Activated CD4-positive, alpha-beta T cell treated with anti-CD3 and anti-CD28 coated beads, Interleukin-2, Interleukin-6, amounts not matched to agents 100 ng/mL and 50 ng/mL, durations not matched to agents 16 hours and 8 hours (primary cell): Measurements from ENCODE around the gene NOL9.
"Not testable (repeated sequence)": the region's sequence is repeated elsewhere in the genome, so short reads cannot be mapped to it uniquely, and the experiment has no call there.

Experiments used
- DNase-seq: peaks from one replicate; pipeline ENCODE4 v3.0.0-alpha.2; 2020

NOL9 gene

DNA sequence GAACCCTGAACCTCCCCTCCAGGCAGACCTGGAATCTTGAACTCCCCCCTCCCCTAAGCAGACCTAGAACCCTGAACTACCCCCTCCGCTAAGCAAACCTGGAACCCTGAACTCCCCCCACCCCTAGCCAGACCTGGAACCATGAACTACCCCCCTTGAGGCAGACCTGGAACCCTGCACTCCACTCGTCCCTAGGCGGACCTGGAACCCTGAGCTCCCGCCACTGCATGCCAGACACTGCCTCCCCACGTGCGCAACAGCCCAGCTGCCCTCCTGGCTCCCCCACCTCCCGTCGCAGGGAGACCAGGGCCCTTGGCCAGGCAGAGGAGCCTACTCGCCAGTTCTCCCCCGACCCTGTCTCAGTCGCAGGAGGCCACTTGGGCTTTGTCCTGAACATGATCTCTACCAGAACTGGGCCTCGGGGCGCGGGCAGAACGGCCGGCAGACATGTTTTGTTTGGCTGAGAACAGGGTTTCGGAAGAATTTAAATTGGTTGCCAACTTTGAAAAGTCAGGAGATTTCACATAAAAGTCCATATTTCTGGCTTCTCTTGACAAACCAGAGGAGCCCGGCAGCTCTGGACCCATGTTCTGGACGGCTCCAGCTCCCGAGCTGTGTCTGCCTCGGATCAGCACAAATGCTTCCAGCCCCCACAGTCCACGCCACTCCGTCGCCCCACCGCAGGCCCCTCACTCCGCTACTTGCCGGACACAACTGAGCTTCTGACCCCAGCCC, 53.6 kb downstream of the NOL9 start:
- no peak for DNase-seq

DNA sequence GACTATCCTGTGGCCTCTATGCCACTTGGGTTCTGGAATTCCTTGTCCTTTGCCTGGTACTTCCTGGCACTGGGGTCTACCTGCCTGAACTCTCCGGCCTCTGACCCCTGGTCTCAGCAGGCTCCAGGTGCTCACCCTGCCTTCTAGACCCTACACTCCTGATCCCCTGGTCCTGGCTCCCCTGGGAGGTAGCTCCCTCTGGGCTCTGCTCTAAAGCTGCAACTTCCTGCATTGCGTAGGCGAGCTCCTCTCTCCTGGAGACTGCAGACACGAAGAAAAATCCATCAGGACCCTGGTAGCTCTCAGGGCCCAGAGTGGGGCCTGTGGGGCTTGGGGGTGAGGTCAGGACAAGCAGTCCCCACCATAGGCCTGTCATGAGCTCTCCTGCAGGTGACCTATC, 55.0 kb downstream of the NOL9 start:
- no peak for DNase-seq

DNA sequence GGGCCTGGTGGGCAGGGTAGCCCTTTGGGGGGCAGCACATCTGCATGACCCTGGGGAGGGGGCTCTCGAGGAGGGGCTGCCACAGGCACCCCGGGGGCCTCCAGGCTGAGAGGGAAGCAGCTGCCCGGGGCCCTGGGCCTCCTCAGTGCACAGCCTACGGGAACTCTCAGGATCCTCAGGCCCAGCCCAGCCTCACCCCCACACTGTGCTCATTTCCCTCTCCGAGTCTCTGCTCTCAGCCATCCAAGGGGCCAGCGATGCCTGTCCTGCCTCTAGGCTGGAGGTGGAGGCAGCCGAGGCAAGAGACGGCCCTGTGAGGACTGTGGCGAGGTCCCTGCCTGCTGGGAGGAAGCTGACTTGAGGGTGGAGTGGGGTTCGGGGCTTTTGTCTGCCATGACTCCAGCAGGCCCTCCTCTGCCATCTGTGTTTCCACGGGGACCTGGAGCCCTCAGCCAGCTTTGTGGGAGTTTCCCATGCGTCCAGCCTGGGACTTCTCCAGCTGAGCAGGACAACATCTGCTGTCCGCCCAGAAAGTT, 55.7 kb downstream of the NOL9 start:
- DNase-seq = no peak

DNA sequence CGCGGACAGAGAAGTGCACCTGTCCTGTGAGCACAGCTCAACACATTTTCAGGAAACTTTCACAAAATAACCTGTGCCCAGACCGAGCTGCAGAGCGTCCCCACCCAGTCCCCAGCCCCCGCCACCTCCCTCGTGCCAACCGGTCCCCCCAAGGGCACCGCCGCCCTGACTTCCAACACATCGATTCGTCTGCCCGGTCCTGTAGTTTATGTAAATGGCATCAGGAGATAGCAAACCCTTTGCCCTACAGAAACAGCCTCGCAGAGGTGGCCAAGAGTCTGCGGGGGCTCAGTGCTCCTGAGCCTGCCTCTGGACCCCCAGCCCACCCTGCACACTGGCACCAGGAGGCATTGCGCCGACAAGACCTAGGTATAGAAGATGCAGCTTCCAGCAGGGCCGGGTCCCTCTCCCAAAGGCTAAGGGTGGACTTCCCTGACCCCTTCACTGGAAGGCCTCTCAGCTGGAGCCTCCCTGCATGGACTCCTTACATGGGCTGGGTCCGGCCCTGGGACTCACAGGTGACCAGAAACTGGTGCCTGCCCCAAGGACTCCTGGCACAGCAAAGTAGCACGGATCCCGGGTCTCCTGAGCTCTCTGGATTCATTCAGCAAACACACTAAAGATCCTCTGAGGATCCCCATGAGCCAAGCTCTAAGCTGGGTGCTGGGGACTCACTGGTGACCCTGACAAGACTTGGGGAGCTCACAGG, 56.3 kb downstream of the NOL9 start:
- no peak for DNase-seq

DNA sequence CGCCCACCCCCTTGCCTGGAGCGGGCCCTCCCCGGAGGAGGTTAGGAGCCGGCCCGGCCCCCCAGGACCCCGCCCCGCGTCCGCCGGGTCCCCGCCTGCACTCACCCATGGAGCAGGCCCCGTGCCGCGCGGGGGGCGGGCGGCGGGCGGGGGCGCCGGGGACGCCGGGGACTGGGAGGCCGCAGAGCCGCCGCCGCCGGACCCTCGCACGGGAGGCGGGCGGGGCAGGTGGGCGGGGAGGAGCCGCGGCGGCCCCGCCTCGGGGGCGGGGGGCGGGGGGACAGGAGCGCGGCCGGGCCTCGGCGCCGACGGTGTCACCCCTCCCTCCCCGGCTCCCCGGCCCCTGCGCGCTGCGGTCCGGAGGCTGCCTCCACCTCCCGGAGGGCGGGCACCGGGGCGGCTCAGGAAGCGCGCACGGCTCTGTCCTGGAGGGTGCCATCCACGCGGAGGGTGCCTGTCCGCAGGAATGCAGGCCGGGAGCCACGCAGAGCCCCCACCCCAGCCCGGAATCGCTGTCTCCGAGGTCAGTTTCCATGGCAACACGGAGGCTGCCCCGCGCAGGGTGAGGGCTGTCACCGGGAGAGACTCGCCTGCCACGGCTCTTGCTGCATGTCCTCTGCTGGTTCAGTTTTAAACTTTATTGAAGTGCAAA, 57.0 kb downstream of the NOL9 start:
- peak; percentile 27 for DNase-seq

DNA sequence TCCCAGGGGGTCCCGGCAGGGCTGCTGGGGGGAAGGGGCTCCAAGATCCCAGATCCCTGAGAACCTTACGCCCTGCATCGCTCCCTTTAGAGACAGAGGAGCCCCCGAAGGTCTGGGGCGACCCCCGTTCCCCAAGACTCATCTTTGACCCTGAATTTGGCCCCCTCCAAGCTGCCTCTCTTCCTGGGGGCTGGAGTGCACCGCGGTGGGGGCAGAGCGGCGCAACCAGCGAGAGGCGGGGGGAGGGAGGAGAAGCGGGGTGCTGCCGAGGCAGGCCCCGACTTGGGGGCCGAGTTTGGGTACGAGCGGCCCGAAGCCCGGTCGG, 57.5 kb downstream of the NOL9 start:
- DNase-seq = no peak

DNA sequence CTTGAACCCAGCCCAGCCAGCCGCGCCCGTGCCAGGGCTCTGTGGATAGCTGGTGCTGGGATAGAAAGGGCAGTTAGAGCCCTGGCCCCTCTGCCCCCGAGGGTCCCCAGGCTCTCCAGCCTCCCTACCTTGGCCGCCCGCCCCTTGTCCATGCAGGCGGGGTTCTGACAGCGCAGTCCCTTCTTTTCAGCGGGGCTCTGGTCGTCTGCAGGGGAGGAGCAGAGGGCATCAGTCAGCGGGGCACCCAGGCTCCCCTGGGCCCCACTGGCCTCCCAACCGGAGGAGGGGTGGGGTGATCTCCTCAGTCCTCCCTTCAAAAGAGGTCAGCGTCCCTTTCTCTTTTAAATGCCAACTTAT, 58.0 kb downstream of the NOL9 start:
- DNase-seq = no peak

DNA sequence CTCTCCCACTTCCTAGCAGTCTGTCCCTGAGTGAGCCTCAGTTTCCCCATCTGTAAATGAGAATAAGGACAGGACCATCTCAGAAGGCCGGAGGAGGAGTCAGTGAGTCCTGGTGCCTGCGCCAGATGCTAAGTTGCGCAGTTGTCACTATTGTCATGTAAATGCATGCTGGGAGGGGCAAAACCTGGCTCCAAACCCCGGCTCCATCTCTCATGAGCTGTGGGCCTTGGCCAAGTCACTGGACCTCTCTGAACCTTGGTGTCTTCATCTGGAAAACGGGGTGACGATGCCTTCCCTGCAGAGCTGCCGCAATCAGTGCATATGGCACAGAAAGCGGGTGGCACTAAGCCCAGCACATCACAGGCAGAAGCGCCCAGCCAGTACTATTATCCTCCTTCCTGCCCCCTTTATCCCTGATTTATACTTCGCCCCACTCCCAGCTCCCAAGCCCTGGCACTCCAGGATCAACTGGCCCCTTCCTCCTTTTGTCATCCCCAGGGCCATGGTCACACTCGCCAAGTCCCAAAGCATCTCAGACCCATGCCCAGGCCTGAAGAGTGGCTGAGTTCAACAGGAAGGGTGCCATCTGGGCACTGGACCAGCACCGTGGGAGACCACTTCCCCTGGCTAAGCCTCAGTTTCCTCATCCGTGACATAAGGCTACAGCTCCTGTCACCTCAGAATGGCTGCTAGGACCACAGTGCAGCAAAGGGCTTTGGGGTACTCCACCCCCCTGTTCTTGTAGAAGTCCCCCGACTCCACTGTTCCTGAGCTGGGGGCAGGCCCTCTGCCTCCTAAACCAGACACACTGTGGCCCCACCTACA, 58.6 kb downstream of the NOL9 start:
- DNase-seq = no peak

DNA sequence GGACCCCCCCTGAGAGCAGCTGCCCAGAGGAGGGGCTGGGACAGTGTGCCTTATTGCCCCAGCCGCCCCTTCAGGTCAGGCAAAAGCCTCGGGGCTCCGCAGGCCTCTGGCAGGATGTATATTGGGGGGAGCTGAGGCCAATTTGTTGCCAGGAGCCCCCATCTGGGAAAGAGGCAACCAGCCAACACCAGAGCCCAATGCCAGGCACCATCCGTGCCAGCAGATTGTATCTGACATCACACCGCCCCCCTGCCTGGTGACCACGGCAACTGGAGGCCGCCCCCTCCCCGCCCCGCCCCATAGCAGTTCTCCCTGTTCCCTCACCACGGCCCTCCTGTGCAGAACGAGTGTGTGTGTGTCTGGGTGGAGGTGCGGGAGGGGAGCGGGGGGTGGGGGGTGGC, 59.3 kb downstream of the NOL9 start:
- DNase-seq = no peak

DNA sequence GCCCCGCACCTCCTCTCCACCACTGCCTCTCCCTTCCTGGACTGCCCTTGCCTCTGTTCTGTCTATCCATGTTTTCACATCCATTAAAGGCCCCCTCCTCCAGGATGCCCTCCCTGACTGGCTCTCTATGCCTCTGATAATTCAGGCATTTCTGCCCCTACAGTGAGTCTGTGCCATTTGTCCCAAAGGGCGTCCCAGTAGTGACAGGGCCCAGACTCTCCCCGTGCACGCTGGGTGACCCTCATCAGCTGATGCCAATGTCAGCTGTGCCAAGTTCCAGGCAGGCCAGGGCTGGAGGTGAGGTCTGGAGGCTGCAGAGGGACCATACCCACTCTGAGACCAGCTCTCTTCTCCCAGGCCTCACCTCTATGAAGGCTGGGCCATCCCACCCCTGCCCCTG, 59.7 kb downstream of the NOL9 start:
- DNase-seq = no peak

DNA sequence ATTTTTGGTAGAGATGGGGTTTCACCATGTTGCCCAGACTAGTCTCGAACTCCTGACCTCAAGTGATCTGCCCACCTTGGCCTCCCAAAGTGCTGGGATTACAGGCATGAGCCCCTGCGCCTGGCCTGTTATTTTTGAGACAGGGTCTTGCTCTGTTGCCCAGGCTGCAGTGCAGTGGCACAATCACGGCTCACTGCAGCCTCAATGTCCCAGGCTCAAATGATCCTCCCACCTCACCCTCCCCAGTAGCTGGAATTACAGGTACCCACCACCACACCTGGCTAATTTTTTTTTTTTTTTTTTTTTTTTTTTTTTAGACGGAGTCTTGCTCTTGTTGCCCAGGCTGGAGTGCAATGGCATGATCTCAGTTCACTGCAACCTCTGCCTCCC, 60.5 kb downstream of the NOL9 start:
- DNase-seq = not testable (repeated sequence)

DNA sequence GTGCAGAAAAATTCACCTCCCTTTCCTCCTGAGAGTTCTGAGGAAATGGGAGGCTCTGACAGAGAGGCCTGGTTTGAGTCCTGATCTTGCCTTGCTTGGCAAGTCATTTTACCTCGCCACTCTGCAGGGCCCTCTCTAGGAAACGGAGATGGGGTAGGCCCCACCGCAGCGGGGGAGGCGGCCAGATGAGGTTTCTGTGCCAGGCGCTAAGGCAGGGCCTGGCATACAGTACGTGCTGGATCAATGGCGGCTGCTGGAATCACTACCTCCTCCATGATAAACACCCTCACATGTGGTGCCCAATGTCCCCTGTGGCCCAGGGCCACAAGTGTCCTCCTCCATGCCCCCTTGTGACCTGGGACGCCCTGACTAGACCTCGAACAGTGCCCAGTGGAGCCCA, 62.3 kb downstream of the NOL9 start:
- DNase-seq = no peak

DNA sequence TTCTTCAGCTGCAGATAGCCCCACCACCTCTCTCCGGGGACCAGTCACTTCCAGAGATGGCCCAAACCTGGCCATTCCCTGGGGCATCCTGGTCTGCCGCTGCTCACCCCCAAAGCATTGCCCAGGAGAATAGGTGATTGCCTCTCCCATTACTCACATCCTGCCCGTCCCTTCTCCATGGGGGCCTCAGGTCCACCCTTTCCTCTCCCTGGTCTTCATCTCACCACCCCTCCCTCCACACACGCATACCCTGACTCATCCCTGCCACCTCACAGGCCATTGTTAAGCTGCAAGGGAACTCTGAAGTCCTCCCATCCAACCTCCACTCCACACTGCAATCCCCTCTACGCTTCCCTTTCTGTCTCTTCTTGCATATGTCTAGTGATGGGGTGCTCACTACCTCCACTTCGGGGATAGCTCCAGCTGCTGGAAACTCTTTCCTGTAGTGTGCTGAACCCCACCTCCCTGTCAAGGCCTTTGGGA, 62.8 kb downstream of the NOL9 start, which contains the start of gene PLEKHG5:
Gene PLEKHG5, minus strand, starts transcription at position 188 of the 483 bp plus-strand sequence. CDS start 14,096 bp downstream, outside the sequence.
- peak; percentile 15 for DNase-seq

DNA sequence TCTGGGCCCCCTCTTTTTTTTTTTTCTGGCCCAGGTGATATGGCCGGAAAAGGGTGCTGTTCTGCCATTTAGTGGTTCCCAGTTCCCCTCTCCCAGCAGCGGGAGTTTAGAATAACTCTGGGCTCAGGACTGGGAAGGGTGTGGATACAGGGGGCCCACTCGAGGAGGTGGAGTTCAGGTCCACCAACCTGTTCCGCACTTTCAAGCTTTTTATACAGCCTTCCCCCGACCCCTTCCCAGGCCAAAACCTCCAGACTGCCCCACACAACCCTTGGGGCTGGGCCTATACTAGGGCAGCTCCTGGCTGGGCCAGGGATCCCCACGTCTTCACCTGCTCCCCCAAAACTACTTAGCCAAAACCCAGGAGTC, 63.2 kb downstream of the NOL9 start:
- DNase-seq = no peak

DNA sequence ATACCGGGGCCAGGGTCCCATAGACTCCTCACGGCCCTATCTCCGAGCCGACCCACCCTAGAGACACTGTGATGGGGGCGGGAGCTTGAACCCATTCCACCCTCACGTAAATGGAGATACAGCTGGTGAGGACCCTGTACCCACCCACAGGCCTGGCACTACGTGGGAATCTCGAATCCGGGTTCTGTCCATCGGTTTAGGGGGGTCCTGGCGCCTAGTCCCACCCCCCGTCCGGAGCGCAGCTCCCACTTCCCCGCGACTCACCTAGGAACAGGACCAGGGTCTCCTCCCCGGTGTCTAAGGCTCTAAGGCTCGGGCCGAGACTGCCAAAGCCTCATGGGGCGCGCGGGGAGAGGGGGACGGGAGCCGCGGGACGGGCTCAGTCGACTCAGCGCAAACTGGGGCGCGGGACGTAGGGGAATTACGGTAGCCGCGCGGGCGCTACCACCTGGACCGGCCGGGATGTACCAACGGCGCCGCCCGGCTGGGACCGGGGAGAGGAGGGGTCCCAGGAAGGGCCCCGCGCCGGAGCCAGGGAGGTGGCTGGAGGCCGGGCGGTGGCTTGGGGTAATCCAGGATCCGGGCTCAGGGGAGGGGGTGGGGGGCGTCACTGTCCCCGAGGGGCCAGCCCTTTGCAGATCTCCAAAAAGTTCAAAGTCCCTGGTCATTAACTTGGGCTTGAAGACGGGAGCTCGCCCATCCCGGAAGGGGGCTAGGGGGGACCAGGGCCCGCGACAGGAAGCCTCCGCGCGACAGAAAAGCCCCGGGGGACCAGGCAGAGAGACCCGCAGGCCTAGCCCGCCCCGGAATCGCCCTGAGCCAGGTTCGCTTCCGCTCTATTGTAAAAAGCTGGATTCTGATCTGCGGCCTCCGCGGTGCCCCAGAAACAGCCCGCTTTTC, 63.9 kb downstream of the NOL9 start:
- peak; percentile 79 for DNase-seq

DNA sequence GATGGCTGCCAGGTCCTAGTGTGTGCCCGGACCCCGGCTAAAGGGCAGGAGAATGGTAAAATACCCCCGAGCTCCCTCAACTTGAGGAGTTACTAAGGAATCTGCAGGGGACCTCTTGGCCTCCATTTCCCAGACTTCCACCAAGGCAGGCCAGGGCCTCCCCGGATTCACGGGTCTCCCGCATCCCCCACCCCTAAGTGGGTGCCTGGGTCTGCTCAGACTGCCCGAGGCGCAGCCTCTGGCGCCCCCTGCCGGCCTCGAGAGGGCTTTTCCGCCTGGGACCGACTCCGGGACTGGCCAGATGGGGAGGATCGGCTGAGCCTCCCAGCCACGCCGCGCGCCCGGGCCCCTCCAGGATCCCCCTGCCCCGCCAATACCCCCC, 64.5 kb downstream of the NOL9 start:
- peak; percentile 91 for DNase-seq

DNA sequence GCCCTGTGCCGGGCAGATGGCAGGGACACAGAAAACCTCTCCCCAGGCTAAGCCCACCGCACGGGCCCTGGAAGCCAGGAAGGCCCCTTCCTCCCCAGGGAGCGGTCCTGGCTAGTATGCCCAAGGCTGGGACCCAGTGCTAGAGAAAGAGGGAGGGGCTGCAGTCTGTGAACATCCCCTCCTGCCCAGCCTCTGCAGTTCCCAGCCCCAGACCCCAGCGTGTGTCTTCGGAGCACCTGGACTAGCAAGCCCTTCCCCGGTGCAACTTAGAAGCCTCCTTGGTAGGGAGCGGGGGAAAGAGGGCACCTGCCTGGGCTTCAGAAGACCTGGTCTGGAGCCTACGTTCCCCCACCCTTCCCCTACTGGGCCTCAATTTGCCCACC, 64.9 kb downstream of the NOL9 start:
- DNase-seq = no peak

DNA sequence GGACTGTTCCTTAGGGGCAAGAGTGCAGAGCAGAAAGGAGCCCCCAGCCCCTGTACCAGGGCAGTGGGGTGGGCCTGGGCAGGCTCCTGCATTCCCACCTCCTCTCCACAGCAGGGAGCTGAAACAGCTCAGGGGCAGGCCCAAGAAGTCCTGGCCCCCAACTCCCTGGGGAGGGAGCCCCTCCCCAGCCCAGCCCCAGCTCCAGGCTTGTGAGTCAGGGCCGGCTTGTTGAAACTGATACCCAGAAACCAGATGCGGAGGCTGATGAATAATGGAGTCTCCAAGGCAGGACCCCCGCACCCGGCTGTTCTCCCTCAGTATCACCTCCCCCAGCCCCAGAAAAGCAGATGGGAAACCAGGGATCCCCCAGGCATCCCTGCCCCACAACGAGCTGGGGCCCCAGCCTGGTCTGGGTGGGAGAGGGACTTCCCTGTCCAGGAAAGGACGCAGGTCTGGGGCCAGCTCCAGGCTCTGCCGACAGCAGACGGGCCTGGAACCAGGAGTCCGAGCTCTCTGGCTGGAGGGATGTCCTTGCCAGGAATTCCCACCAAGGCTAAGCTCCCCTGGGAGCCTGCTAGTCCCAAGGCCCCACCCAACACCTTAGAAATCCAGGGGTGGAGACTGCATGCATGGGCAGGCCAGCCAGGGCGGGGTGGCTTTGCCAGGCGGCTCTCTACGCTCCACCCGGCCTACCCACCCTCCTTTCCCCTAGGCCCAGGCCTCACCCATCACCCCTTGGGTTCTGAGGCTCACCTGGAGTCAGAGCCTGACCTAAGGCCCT, 65.5 kb downstream of the NOL9 start:
- no peak for DNase-seq

DNA sequence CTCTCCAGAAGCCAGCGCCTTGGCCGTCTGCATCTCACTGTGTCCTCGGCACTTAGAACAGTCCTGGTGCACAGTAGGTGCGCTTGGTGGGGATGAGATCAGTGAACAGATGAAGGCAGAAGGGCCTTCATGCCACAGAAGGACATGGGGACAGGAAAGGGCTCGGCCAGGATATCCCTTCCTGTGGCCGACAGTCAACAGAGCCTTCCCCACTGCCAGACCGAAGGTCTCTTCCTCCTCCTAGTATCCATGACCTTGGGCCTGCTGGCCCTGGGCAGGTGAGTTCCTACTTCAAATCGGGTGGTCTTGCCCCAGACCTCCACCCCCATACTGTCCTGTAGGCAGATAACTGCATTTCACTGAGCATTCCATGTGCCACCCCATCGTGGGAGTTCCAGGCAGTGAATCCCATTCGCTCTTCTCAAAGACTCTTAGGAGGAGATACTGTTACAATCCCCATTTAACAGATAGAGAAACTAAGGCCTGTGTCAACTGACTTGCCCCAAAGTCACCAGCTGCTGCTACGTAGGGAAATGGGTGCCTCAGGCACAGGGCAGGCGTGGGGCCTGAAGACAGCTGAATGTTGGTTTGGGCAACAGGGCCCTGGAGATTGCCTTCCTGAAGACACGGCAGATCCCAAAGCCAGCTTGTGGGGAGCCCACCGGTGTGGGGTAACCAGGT, 66.4 kb downstream of the NOL9 start:
- DNase-seq = no peak

DNA sequence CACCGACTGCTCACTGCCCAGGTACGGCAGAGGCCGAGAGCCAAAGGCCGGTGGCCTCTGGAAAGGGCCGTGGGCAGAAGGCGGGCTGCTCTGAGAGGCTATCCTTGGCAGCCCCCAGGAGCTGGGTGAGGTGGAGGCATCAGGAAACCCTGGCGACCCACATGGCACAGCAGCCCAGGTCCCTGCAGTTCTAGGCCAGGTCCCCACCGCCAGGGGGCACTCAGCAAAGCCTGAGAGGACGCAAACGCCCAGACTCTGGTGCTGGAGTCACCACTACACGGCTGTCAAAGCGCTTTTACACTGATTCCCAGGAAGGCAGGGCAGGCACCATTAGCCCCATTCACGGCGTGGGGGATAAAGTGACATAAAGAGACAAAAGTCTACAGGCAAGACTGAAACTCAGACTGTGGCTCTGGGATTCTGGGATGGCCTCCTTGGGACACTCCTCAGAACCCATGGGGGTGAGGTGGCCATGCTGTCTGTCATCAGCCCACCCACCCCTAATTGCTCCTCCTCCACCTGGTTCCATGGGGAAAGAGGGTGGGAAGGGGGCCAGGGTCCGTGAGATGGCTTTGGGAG, 67.8 kb downstream of the NOL9 start:
- peak; percentile 89 for DNase-seq
